Measurements from ENCODE around the gene SERP2. TPM values are rescaled to one million over a fixed set of nuclear protein-coding genes. Genes with fewer than 3 reads are reported as not detected.

The SERP2 gene
- total and polyA plus RNA-seq, 9 of the 15 experiments (the other 6 are each of a cell fraction or from before 2014, with no cell fraction given) = 0.13 TPM; not detected in 8

DNA sequence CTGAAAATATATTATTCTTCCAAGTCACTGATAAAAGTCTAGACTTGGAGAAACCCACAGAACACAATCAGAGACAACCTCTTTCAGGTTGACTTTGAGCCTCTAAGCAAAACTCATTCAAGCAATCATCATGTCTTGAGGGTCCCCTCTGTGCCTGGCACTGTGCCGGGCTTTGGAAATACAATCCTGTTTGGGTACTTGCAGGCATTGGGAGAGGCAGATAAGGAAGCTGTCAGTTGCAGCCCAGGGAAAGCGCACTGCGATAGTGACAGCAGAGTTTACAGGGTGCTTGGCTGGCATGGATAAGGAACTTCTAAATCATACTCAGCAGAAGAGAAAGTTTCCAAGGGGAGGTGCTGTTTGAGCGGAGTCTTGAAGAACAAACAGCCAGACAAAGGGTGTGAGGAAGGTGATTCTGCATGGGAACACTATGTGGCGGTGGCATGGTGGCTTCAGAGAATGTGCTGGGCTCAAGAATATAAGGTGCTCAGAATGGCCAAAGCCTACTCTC is 9.1 kb downstream of the SERP2 start (continued):
- TF ChIP-seq, protein P1, sequence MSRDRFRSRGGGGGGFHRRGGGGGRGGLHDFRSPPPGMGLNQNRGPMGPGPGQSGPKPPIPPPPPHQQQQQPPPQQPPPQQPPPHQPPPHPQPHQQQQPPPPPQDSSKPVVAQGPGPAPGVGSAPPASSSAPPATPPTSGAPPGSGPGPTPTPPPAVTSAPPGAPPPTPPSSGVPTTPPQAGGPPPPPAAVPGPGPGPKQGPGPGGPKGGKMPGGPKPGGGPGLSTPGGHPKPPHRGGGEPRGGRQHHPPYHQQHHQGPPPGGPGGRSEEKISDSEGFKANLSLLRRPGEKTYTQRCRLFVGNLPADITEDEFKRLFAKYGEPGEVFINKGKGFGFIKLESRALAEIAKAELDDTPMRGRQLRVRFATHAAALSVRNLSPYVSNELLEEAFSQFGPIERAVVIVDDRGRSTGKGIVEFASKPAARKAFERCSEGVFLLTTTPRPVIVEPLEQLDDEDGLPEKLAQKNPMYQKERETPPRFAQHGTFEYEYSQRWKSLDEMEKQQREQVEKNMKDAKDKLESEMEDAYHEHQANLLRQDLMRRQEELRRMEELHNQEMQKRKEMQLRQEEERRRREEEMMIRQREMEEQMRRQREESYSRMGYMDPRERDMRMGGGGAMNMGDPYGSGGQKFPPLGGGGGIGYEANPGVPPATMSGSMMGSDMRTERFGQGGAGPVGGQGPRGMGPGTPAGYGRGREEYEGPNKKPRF (IDR thresholded peaks at IDR 0.05; ENCODE audit: low read depth, low read length) = no peak
- no peak for TF ChIP-seq ZEB2 (IDR thresholded peaks at IDR 0.05)
- TF ChIP-seq CBFA2T3 (IDR thresholded peaks at IDR 0.05) = peak; percentile 98
- TF ChIP-seq SLC30A9 (CRISPR knock-in tag; IDR thresholded peaks at IDR 0.05) = no peak
- TF ChIP-seq DIDO1 (tag; IDR thresholded peaks at IDR 0.05; ENCODE audit: low read depth) = no peak
- TF ChIP-seq WHSC1 (IDR thresholded peaks at IDR 0.05; ENCODE audit: low read length) = no peak
- TF ChIP-seq NFATC3 (IDR thresholded peaks at IDR 0.05) = no peak
- 0 out of 2 replicates have a peak, but pooled peaks have one; percentile 29 for TF ChIP-seq GATAD2B (IDR thresholded peaks at IDR 0.05; ENCODE audit: borderline replicate concordance)
- TF ChIP-seq ZNF282 (CRISPR knock-in tag; IDR thresholded peaks at IDR 0.05) = no peak
- TF ChIP-seq, protein P2, sequence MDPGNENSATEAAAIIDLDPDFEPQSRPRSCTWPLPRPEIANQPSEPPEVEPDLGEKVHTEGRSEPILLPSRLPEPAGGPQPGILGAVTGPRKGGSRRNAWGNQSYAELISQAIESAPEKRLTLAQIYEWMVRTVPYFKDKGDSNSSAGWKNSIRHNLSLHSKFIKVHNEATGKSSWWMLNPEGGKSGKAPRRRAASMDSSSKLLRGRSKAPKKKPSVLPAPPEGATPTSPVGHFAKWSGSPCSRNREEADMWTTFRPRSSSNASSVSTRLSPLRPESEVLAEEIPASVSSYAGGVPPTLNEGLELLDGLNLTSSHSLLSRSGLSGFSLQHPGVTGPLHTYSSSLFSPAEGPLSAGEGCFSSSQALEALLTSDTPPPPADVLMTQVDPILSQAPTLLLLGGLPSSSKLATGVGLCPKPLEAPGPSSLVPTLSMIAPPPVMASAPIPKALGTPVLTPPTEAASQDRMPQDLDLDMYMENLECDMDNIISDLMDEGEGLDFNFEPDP (CRISPR knock-in tag; IDR thresholded peaks at IDR 0.05) = no peak
- no peak for TF ChIP-seq RBM15 (IDR thresholded peaks at IDR 0.05; ENCODE audit: insufficient read depth, low read length)
- no peak for TF ChIP-seq PPARD (CRISPR knock-in tag; IDR thresholded peaks at IDR 0.05)
- TF ChIP-seq, protein P3, sequence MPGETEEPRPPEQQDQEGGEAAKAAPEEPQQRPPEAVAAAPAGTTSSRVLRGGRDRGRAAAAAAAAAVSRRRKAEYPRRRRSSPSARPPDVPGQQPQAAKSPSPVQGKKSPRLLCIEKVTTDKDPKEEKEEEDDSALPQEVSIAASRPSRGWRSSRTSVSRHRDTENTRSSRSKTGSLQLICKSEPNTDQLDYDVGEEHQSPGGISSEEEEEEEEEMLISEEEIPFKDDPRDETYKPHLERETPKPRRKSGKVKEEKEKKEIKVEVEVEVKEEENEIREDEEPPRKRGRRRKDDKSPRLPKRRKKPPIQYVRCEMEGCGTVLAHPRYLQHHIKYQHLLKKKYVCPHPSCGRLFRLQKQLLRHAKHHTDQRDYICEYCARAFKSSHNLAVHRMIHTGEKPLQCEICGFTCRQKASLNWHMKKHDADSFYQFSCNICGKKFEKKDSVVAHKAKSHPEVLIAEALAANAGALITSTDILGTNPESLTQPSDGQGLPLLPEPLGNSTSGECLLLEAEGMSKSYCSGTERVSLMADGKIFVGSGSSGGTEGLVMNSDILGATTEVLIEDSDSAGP (CRISPR knock-in tag; IDR thresholded peaks at IDR 0.05) = no peak
- peak; percentile 18; the same call in 1 of the 2 replicates for TF ChIP-seq MYC (IDR thresholded peaks at IDR 0.05; ENCODE audit: low read depth, low read length)
- no peak for TF ChIP-seq MYC (CRISPR knock-in tag; IDR thresholded peaks at IDR 0.05; ENCODE audit: borderline replicate concordance, low read depth)
- TF ChIP-seq, protein P4, sequence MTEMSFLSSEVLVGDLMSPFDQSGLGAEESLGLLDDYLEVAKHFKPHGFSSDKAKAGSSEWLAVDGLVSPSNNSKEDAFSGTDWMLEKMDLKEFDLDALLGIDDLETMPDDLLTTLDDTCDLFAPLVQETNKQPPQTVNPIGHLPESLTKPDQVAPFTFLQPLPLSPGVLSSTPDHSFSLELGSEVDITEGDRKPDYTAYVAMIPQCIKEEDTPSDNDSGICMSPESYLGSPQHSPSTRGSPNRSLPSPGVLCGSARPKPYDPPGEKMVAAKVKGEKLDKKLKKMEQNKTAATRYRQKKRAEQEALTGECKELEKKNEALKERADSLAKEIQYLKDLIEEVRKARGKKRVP (CRISPR knock-in tag; IDR thresholded peaks at IDR 0.05) = no peak
- TF ChIP-seq, protein P5, sequence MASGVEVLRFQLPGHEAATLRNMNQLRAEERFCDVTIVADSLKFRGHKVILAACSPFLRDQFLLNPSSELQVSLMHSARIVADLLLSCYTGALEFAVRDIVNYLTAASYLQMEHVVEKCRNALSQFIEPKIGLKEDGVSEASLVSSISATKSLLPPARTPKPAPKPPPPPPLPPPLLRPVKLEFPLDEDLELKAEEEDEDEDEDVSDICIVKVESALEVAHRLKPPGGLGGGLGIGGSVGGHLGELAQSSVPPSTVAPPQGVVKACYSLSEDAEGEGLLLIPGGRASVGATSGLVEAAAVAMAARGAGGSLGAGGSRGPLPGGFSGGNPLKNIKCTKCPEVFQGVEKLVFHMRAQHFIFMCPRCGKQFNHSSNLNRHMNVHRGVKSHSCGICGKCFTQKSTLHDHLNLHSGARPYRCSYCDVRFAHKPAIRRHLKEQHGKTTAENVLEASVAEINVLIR (CRISPR knock-in tag; IDR thresholded peaks at IDR 0.05) = no peak
- no peak for TF ChIP-seq MED1 (CRISPR knock-in tag; IDR thresholded peaks at IDR 0.05; ENCODE audit: borderline replicate concordance)
- peak; percentile 93 for TF ChIP-seq EP300 (IDR thresholded peaks at IDR 0.05; ENCODE audit: low read length)
- TF ChIP-seq ZNF3 (CRISPR knock-in tag; IDR thresholded peaks at IDR 0.05) = no peak
- no peak for TF ChIP-seq SMARCB1 (IDR thresholded peaks at IDR 0.05; ENCODE audit: insufficient read length, low read depth)
- TF ChIP-seq CCNT2 (IDR thresholded peaks at IDR 0.05; ENCODE audit: borderline replicate concordance, extremely low read depth, insufficient read length, low read depth, low read length) = no peak
- no peak for TF ChIP-seq STAG1 (CRISPR knock-in tag; IDR thresholded peaks at IDR 0.05; ENCODE audit: borderline replicate concordance)
- TF ChIP-seq HSF4 (CRISPR knock-in tag; IDR thresholded peaks at IDR 0.05; ENCODE audit: borderline replicate concordance) = no peak

Measured in K562 (cell line).